Measurements from ENCODE around the gene ACSF2.

Gene ACSF2

GRCh38 chr17:50508573-50509460 lies 82.8 kb downstream of the ACSF2 start:
- TF ChIP-seq GATA1 (IDR thresholded peaks at IDR 0.05; ENCODE audit: low read depth, low read length) (no peak), POLR2A (IDR thresholded peaks at IDR 0.05; ENCODE audit: low read length) (peak; percentile 77)
- DNase-seq, result peak in 1 of 2 experiments; percentile 34

DNA sequence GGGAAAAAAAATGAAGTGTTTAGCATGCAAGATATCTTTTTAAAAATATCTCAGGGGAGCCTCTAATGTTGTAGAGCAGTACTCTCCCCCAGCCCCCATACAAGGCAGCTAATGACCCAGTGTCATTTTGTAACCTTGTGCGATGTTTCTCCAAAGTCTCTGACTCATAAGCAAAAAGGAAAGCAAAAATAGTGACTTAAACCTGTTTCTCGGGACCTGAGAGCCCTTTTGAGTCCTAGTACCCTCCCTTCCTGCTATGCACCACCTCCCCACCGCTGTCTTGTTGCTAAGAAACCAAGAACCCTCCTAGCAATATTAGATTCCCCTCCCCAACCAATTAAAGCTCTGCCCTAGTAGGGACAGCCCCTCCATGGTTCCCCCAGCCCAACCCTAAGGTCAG lies 85.0 kb downstream of the ACSF2 start:
- DNase-seq, result no peak
- no peak for TF ChIP-seq POLR2A (IDR thresholded peaks at IDR 0.05; ENCODE audit: low read length)
- no peak for TF ChIP-seq GATA1 (IDR thresholded peaks at IDR 0.05; ENCODE audit: low read depth, low read length)

DNA sequence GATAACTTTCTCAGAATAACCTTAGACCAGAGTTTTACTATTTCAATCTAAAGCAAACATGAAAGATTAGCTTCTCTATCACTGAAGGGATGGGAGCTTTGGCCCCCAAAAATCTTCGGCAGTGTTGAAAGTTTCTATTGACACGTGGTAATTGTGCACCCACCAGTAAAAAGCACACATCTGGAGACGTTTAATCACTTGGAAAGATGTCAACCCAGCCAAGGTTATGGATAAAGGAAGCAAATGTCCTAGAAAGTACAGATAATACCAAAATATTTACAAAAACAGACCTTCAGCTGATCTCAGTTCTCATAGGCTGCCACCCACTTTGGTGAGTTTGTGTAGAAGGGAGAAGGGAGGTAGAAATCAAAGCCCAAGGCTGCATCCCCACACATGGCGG lies 87.5 kb downstream of the ACSF2 start:
- TF ChIP-seq GATA1 (IDR thresholded peaks at IDR 0.05; ENCODE audit: low read depth, low read length) (no peak), POLR2A (IDR thresholded peaks at IDR 0.05; ENCODE audit: low read length) (no peak)
- no peak for DNase-seq

DNA sequence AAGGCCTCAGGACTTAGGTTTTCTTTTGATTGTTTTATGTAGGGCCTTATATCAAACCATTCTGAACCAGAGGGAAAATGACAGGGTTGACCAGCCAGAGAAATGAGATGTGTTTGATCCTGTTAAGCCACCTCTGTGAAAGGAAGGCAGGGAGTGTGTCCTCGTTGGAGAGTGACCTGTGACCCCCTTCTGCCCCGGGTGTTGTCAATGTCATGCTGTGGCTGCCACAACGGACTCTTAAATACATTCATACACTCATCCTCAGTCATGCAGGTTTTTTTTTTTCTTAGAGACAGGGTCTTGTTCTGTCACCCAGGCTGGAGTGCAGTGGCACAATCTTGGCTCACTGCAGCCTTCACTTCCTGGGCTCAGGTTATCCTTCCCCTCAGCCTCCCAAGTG lies 88.4 kb downstream of the ACSF2 start:
- no peak for TF ChIP-seq GATA1 (IDR thresholded peaks at IDR 0.05; ENCODE audit: low read depth, low read length)
- TF ChIP-seq POLR2A (IDR thresholded peaks at IDR 0.05; ENCODE audit: low read length), result no peak
- no peak for DNase-seq

- TF ChIP-seq GATA1 (IDR thresholded peaks at IDR 0.05; ENCODE audit: low read depth, low read length) (no peak), POLR2A (IDR thresholded peaks at IDR 0.05; ENCODE audit: low read length) (no peak)
- no peak for DNase-seq
Observed at GRCh38 chr17:50514936-50515702, 89.1 kb downstream of the ACSF2 start.

GRCh38 chr17:50517011-50517410 lies 91.0 kb downstream of the ACSF2 start:
- TF ChIP-seq POLR2A (IDR thresholded peaks at IDR 0.05; ENCODE audit: low read length), result no peak
- TF ChIP-seq GATA1 (IDR thresholded peaks at IDR 0.05; ENCODE audit: low read depth, low read length), result no peak
- no peak for DNase-seq

DNA sequence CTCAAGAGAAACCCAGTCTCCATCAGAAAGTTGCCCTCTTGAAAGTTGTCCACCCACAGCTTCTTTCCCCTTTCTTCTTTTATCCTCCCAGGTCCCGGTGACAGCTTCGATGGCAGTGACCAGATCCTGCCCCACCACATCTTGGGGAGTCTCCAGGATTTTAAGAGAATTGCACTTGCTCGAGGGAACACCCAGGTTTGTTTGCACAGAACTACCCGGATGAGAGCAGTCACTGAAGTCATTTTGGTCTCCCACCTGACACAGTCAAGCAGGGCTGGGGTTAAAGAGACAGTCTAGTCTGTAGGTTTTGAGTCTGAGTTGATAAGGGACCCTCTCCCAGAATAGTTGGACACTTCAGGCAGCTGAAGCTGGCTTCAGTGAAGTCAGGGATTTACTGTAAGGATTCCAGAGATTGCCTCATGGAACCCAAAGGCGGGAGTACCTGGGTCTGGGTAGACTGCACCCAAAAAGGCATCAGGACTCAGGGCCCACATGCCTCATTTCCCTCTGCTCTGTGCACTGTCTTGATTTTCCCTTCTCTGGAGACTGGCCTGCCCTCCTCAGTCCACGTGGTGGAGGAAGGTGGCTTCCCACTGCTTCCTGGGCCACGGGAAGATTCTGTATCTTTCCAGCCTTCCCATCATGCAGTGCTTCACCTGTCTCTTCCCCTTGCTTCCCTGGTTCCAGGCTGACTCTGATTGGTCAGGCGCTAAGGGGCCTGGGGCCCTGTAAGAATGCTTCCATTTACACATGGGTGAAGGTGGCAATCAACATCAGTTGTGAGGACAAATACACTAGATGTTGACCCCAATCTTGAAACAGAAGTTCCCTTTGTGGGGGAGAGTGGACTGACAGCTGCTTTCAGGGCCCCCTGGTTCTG lies 91.7 kb downstream of the ACSF2 start:
- TF ChIP-seq GATA1 (IDR thresholded peaks at IDR 0.05; ENCODE audit: low read depth, low read length) (no peak), POLR2A (IDR thresholded peaks at IDR 0.05; ENCODE audit: low read length) (no peak)
- DNase-seq, result no peak

- DNase-seq, result no peak
- TF ChIP-seq GATA1 (IDR thresholded peaks at IDR 0.05; ENCODE audit: low read depth, low read length) (no peak), POLR2A (IDR thresholded peaks at IDR 0.05; ENCODE audit: low read length) (no peak)
Observed at GRCh38 chr17:50518384-50519023, 92.5 kb downstream of the ACSF2 start.

GRCh38 chr17:50519141-50519834 lies 93.3 kb downstream of the ACSF2 start:
- DNase-seq, result no peak
- TF ChIP-seq POLR2A (IDR thresholded peaks at IDR 0.05; ENCODE audit: low read length) (no peak), GATA1 (IDR thresholded peaks at IDR 0.05; ENCODE audit: low read depth, low read length) (no peak)

GRCh38 chr17:50520483-50520882 lies 94.5 kb downstream of the ACSF2 start:
- no peak for DNase-seq
- TF ChIP-seq GATA1 (IDR thresholded peaks at IDR 0.05; ENCODE audit: low read depth, low read length), result no peak
- no peak for TF ChIP-seq POLR2A (IDR thresholded peaks at IDR 0.05; ENCODE audit: low read length)

- TF ChIP-seq POLR2A (IDR thresholded peaks at IDR 0.05; ENCODE audit: low read length), result no peak
- no peak for TF ChIP-seq GATA1 (IDR thresholded peaks at IDR 0.05; ENCODE audit: low read depth, low read length)
- DNase-seq, result no peak
Observed at GRCh38 chr17:50521514-50521913, 95.5 kb downstream of the ACSF2 start.

GRCh38 chr17:50522766-50523165 lies 96.7 kb downstream of the ACSF2 start:
- TF ChIP-seq GATA1 (IDR thresholded peaks at IDR 0.05; ENCODE audit: low read depth, low read length), result no peak
- TF ChIP-seq POLR2A (IDR thresholded peaks at IDR 0.05; ENCODE audit: low read length), result no peak
- DNase-seq, result no peak

GRCh38 chr17:50523208-50523607 lies 97.2 kb downstream of the ACSF2 start:
- TF ChIP-seq GATA1 (IDR thresholded peaks at IDR 0.05; ENCODE audit: low read depth, low read length) (no peak), POLR2A (IDR thresholded peaks at IDR 0.05; ENCODE audit: low read length) (no peak)
- no peak for DNase-seq

All from erythroblast (primary cell).